Neural cell (in vitro differentiated cells): Measurements from ENCODE around the gene CDK4. TPM values are rescaled to one million over a fixed set of nuclear protein-coding genes. Genes with fewer than 3 reads are reported as not detected.

Experiments used
- H2AFZ ChIP-seq: fragments of 200-600, 300-800 bp; sonication (generic), shearing (Covaris generic); 2 replicates; pipeline ENCODE4 v1.6.0; 2014; ENCODE audit warnings: low read depth, mild to moderate bottlenecking, antibody characterized with exemption, low read length, moderate library complexity
- H3F3A ChIP-seq: fragments of 200-600 bp; shearing (Covaris generic); 2 replicates; pipeline ENCODE4 v1.6.1; 2016; ENCODE audit warnings: mild to moderate bottlenecking, moderate library complexity, mixed read lengths, antibody characterized with exemption, low read length; ENCODE audit not compliant: insufficient read depth, poor library complexity, severe bottlenecking
- H3K27ac ChIP-seq: fragments of 200-600, 300-800 bp; sonication (generic), shearing (Covaris generic); 2 replicates; pipeline ENCODE4 v1.5.1; 2014; ENCODE audit warnings: mild to moderate bottlenecking, low read length, moderate library complexity
- H3K27me3 ChIP-seq: fragments of 300-800, 200-600 bp; sonication (generic), shearing (Covaris generic); 2 replicates; pipeline ENCODE4 v1.6.0; 2014; ENCODE audit warnings: mild to moderate bottlenecking, low read depth, low read length, moderate library complexity; ENCODE audit not compliant: insufficient read depth
- H3K36me3 ChIP-seq: fragments of 300-800, 200-600 bp; sonication (generic), shearing (Covaris generic); 2 replicates; pipeline ENCODE4 v1.5.1; 2014; ENCODE audit warnings: mild to moderate bottlenecking, antibody characterized with exemption, low read length, moderate library complexity; ENCODE audit not compliant: insufficient read depth
- H3K4me2 ChIP-seq: fragments of 300-800, 200-600 bp; sonication (generic), shearing (Covaris generic); 2 replicates; pipeline ENCODE4 v1.6.0; 2014; ENCODE audit warnings: mild to moderate bottlenecking, low read length
- H3K4me3 ChIP-seq: fragments of 300-800, 200-600 bp; sonication (generic), shearing (Covaris generic); 2 replicates; pipeline ENCODE4 v1.5.1; 2014; ENCODE audit warnings: mild to moderate bottlenecking, low read length, moderate library complexity
- H3K79me2 ChIP-seq: fragments of 200-600 bp; shearing (Covaris generic); replicated peaks from 2 replicates; pipeline ENCODE4 v1.6.0; 2014; ENCODE audit warnings: mild to moderate bottlenecking, low read length, moderate library complexity; ENCODE audit not compliant: insufficient read depth
- H3K9ac ChIP-seq: fragments of 300-800, 200-600 bp; sonication (generic), shearing (Covaris generic); 2 replicates; pipeline ENCODE4 v1.6.1; 2016; ENCODE audit warnings: mild to moderate bottlenecking, low read length, mixed read lengths
- H3K9me2 ChIP-seq: fragments of 200-600 bp; shearing (Covaris generic); 2 replicates; pipeline ENCODE4 v1.6.1; 2016; ENCODE audit warnings: mild to moderate bottlenecking, low read length, mixed read lengths; ENCODE audit not compliant: insufficient read depth
- H3K9me3 ChIP-seq: fragments of 200-600, 300-800 bp; sonication (generic), shearing (Covaris generic); 2 replicates; pipeline ENCODE4 v1.6.1; 2016; ENCODE audit warnings: mild to moderate bottlenecking, mixed run types, low read length, moderate library complexity, mixed read lengths
- H4K20me1 ChIP-seq: fragments of 200-600 bp; shearing (Covaris generic); 2 replicates; pipeline ENCODE4 v1.6.1; 2016; ENCODE audit warnings: mild to moderate bottlenecking, mixed run types; ENCODE audit not compliant: insufficient read depth
- EP300 ChIP-seq: fragments of 450-650 bp; conservative IDR thresholded peaks from 2 replicates; pipeline ENCODE4 v1.6.1; 2014; ENCODE audit warnings: antibody characterized with exemption, mild to moderate bottlenecking, moderate library complexity; ENCODE audit not compliant: poor library complexity, severe bottlenecking
- EZH2 ChIP-seq: fragments of 200-600, 300-800 bp; shearing (Covaris generic), sonication (generic); IDR thresholded peaks from 2 replicates; pipeline ENCODE4 v1.6.1; 2014; ENCODE audit warnings: antibody characterized with exemption, low read length, borderline replicate concordance, mild to moderate bottlenecking; ENCODE audit not compliant: insufficient read depth, poor library complexity, severe bottlenecking
- MXI1 ChIP-seq: fragments of 450-650 bp; conservative IDR thresholded peaks from 2 replicates; pipeline ENCODE4 v1.6.1; 2014; ENCODE audit warnings: antibody characterized with exemption, mild to moderate bottlenecking; ENCODE audit not compliant: poor library complexity, severe bottlenecking
- POLR2AphosphoS5 ChIP-seq: IDR thresholded peaks from 2 replicates; pipeline ENCODE4 v1.6.1; 2012
- RAD21 ChIP-seq: fragments of 450-650 bp; conservative IDR thresholded peaks from 2 replicates; pipeline ENCODE4 v1.6.1; 2014; ENCODE audit warnings: antibody characterized with exemption, mild to moderate bottlenecking, moderate library complexity
- SMC3 ChIP-seq: fragments of 450-650 bp; conservative IDR thresholded peaks from 2 replicates; pipeline ENCODE4 v1.6.1; 2014; ENCODE audit warnings: antibody characterized with exemption, mild to moderate bottlenecking, moderate library complexity; ENCODE audit not compliant: poor library complexity
- TAF1 ChIP-seq: IDR thresholded peaks from 2 replicates; pipeline ENCODE4 v1.6.1; 2012; ENCODE audit warnings: low read depth
- polyA plus RNA-seq: library from polyadenylated mRNA; depleted of rRNA; stranded (reverse); fragments of >200 nt; gene quantifications from 2 replicates; pipeline ENCODE4 v1.2.3, GENCODE V29; 2014
- TF ChIP-seq, protein P1 (sequence below): IDR thresholded peaks from 2 replicates; pipeline ENCODE4 v1.6.1; 2012; ENCODE audit warnings: borderline replicate concordance
- TF ChIP-seq, protein P2 (sequence below): fragments of 450-650 bp; IDR thresholded peaks from 2 replicates; pipeline ENCODE4 v1.5.1; 2014; ENCODE audit warnings: antibody characterized with exemption, mild to moderate bottlenecking, moderate library complexity; ENCODE audit not compliant: poor library complexity, severe bottlenecking

CDK4 gene
- polyA plus RNA-seq, 1 donor from 2014 or later, result 104 TPM

DNA sequence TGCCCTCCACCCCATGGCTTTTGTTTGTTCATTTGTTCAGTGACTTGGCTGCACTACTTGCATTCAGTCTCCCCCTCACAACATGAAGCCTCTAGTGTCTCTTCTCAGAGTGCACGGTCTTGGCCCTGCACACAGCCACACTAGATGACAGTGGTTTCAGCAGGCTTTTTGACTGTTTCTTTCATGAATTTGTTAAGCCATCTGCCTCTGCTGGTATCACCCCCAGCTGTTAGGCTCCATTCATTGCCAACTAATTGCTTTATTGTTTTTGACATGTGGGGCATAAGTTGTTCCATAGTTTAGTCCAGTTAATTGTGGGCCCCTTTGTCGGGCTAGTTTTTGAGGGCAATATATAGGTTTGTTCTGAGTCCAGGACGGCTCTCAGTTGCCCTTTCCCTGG, 39.4 kb downstream of the CDK4 start:
- H3K27ac ChIP-seq, result no peak overlapping the region
- H3F3A ChIP-seq, result no peaks in the 10 kb centered on the region
- H3K4me2 ChIP-seq, result no peak overlapping the region
- no peaks in the 10 kb centered on the region for H4K20me1 ChIP-seq
- no peaks in the 10 kb centered on the region for H3K9me2 ChIP-seq
- no peak overlapping the region for H3K4me3 ChIP-seq
- peaks cover 3% of the 10 kb centered on the region for H3K36me3 ChIP-seq
- TF ChIP-seq TAF1 (no peak), EZH2 (no peak), RAD21 (no peak), SMC3 (no peak), EP300 (no peak), MXI1 (no peak), POLR2AphosphoS5 (no peak)
- TF ChIP-seq, protein P1, sequence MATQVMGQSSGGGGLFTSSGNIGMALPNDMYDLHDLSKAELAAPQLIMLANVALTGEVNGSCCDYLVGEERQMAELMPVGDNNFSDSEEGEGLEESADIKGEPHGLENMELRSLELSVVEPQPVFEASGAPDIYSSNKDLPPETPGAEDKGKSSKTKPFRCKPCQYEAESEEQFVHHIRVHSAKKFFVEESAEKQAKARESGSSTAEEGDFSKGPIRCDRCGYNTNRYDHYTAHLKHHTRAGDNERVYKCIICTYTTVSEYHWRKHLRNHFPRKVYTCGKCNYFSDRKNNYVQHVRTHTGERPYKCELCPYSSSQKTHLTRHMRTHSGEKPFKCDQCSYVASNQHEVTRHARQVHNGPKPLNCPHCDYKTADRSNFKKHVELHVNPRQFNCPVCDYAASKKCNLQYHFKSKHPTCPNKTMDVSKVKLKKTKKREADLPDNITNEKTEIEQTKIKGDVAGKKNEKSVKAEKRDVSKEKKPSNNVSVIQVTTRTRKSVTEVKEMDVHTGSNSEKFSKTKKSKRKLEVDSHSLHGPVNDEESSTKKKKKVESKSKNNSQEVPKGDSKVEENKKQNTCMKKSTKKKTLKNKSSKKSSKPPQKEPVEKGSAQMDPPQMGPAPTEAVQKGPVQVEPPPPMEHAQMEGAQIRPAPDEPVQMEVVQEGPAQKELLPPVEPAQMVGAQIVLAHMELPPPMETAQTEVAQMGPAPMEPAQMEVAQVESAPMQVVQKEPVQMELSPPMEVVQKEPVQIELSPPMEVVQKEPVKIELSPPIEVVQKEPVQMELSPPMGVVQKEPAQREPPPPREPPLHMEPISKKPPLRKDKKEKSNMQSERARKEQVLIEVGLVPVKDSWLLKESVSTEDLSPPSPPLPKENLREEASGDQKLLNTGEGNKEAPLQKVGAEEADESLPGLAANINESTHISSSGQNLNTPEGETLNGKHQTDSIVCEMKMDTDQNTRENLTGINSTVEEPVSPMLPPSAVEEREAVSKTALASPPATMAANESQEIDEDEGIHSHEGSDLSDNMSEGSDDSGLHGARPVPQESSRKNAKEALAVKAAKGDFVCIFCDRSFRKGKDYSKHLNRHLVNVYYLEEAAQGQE, result no peak
- TF ChIP-seq, protein P2, sequence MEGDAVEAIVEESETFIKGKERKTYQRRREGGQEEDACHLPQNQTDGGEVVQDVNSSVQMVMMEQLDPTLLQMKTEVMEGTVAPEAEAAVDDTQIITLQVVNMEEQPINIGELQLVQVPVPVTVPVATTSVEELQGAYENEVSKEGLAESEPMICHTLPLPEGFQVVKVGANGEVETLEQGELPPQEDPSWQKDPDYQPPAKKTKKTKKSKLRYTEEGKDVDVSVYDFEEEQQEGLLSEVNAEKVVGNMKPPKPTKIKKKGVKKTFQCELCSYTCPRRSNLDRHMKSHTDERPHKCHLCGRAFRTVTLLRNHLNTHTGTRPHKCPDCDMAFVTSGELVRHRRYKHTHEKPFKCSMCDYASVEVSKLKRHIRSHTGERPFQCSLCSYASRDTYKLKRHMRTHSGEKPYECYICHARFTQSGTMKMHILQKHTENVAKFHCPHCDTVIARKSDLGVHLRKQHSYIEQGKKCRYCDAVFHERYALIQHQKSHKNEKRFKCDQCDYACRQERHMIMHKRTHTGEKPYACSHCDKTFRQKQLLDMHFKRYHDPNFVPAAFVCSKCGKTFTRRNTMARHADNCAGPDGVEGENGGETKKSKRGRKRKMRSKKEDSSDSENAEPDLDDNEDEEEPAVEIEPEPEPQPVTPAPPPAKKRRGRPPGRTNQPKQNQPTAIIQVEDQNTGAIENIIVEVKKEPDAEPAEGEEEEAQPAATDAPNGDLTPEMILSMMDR, result no peak
- no peak overlapping the region for H2AFZ ChIP-seq
- H3K27me3 ChIP-seq, result no peaks in the 10 kb centered on the region
- no peaks in the 10 kb centered on the region for H3K9me3 ChIP-seq
- H3K79me2 ChIP-seq, result no peaks in the 10 kb centered on the region
- no peak overlapping the region for H3K9ac ChIP-seq

DNA sequence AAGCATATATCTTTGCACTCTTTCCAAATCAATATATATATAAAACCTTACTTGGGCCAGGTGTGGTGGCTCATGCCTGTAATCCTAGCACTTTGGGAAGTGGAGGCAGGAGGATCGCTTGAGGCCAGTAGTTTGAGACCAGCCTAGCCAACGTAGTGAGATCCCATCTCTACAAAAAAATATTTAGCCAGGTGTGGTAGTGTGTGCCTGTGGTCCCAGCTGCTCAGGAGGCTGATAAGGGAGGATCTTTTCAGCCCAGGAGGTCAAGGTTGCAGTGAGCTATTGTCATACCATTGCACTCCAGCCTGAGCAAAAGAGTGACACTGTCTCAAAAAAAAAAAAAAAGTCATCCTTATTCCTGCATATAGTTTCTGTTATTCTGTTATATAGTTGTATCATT, 43.8 kb downstream of the CDK4 start:
- Histone ChIP-seq H3K36me3 (peaks cover 6% of the 10 kb centered on the region), H3K4me2 (no peak overlapping the region)
- TF ChIP-seq TAF1 (no peak), SMC3 (no peak), MXI1 (no peak), RAD21 (no peak), POLR2AphosphoS5 (no peak), EZH2 (no peak), EP300 (no peak)
- TF ChIP-seq, protein P2, result no peak
- TF ChIP-seq, protein P1, result no peak

More for the DNA sequence above, 43.8 kb downstream of the CDK4 start:
- no peaks in the 10 kb centered on the region for H3F3A ChIP-seq
- no peak overlapping the region for H3K9ac ChIP-seq
- H3K4me3 ChIP-seq, result no peak overlapping the region
- no peaks in the 10 kb centered on the region for H4K20me1 ChIP-seq
- H3K9me3 ChIP-seq, result no peaks in the 10 kb centered on the region
- no peak overlapping the region for H2AFZ ChIP-seq
- H3K27me3 ChIP-seq, result no peaks in the 10 kb centered on the region
- no peaks in the 10 kb centered on the region for H3K79me2 ChIP-seq
- H3K9me2 ChIP-seq, result no peaks in the 10 kb centered on the region
- H3K27ac ChIP-seq, result no peak overlapping the region
